ENCODE results near the gene TOR1AIP2.

Gene TOR1AIP2

DNA sequence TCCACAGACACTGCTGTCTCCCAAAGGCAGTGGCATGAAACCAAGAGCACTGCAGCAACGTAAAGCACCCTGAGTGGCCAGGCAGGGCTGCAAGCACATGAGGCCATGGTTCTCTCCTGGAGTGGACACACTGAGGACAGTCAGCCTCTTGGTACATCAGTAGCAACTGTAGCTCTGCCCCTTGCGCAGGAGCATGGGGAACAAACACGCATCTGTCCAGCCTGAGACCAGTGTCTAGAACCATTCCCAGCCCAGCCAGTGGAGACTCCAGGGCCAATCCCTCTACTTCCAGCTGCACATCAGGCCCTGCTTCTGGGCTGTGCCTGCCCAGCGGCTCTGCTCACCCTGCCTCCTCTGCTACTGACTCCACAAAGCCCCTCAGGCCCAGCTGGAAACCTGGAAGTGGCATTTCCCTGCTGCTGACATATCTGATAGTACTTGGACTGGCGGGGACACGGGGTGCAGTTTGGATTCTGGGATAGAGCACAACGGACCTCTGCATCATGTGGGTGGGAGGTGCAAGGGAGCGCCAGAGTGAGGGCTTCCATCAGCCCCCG is 49.0 kb downstream of the TOR1AIP2 start:
- DNase-seq (ENCODE audit: low read depth, low spot score), result no peak
- in situ Hi-C loops (cut with HindIII; ENCODE audit: low sequenced_read_pairs), result no loop called here
- TF ChIP-seq, protein P1, sequence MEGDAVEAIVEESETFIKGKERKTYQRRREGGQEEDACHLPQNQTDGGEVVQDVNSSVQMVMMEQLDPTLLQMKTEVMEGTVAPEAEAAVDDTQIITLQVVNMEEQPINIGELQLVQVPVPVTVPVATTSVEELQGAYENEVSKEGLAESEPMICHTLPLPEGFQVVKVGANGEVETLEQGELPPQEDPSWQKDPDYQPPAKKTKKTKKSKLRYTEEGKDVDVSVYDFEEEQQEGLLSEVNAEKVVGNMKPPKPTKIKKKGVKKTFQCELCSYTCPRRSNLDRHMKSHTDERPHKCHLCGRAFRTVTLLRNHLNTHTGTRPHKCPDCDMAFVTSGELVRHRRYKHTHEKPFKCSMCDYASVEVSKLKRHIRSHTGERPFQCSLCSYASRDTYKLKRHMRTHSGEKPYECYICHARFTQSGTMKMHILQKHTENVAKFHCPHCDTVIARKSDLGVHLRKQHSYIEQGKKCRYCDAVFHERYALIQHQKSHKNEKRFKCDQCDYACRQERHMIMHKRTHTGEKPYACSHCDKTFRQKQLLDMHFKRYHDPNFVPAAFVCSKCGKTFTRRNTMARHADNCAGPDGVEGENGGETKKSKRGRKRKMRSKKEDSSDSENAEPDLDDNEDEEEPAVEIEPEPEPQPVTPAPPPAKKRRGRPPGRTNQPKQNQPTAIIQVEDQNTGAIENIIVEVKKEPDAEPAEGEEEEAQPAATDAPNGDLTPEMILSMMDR (IDR thresholded peaks at IDR 0.05; ENCODE audit: low read depth, low read length), result no peak
- no peak overlapping the region for H3K4me3 ChIP-seq (ENCODE audit: low read depth, low read length)

DNA sequence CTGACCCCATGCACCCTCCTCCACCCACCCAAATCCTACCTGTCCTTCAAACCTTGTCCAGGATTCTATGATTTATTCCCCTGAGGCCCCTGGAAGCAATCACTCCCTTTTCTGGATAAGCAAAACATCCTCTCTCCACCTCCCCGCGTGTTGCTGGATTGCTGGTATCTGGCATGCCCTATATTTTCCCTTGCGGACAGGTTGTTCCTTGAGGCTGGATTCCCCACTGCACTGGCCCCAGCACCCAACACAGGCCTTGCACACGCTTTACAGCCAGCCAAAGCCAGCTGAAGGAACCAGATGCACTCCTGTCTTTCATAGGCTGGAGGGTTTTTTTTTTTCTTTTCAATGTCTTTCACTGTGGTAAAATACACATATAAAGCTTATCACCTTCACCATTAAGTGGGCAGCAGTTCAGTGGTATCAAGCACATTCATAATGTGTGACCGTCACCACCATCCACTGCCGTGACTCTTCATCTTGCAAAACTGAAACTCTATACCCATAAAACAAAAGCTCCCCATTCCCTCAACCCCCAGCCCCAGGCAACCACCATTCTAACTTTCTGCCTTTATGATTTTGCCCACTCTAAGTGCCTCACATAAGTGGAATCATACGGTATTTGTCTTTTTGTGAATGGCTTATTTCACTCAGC is 50.9 kb downstream of the TOR1AIP2 start:
- TF ChIP-seq, protein P1 (IDR thresholded peaks at IDR 0.05; ENCODE audit: low read depth, low read length), result no peak
- no peak overlapping the region for H3K4me3 ChIP-seq (ENCODE audit: low read depth, low read length)
- DNase-seq (ENCODE audit: low read depth, low spot score), result no peak
- in situ Hi-C loops (cut with HindIII; ENCODE audit: low sequenced_read_pairs), result no loop called here

DNA sequence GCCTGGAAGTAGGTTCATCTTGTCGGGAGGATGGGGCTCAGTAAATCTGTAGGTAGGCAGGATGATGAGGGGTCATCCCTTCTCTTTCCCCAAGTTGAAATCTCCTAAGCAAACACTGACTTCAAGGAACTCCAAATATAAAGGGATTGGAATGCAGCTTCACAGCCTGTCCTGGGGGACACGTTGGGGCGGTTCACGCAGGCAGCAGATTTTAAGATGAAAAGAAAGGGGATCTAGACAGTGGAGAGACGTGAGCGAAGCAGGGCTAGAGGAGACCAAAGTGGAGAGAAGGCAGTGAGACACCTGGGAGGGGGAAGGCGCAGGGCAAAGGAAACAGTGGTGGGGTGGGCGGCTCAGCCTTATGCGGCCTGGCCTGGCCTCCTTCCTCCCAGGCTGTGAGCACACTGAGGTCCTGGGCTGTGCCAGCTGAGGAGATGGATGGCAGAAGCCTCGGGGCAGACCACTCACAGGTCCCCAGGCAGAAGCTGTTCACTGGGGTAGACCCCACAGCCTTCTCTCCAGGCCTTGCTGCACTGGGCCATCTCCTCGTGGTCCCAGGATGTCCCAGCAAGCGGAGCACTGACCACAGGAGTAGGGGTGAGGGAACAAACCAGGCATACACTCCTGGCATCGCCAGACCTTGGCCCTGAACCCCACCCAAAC is 51.7 kb downstream of the TOR1AIP2 start:
- in situ Hi-C loops (cut with HindIII; ENCODE audit: low sequenced_read_pairs), result no loop called here
- no peak overlapping the region for H3K4me3 ChIP-seq (ENCODE audit: low read depth, low read length)
- TF ChIP-seq, protein P1 (IDR thresholded peaks at IDR 0.05; ENCODE audit: low read depth, low read length), result no peak
- no peak for DNase-seq (ENCODE audit: low read depth, low spot score)

DNA sequence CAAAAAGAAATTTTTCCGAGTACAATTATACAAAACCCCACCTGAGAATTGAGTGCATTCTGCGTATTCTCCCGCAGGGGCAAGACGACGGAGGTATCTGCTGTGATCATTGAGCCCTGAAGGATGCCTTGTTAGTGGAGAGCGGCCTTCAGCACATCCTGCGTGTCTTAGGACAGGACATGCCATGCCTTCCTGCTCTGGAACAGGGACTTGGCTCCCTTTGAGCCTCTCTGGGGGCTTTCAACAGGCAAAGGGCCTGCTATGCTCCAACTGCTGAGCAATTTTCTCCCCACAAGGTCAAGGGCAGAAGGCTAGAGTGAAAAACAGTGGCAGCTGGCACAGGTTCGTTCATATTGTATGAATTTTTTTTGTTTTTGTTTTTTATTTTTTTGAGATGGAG is 52.4 kb downstream of the TOR1AIP2 start:
- no peak for DNase-seq (ENCODE audit: low read depth, low spot score)
- in situ Hi-C loops (cut with HindIII; ENCODE audit: low sequenced_read_pairs), result no loop called here
- TF ChIP-seq, protein P1 (IDR thresholded peaks at IDR 0.05; ENCODE audit: low read depth, low read length), result no peak
- no peak overlapping the region for H3K4me3 ChIP-seq (ENCODE audit: low read depth, low read length)

DNA sequence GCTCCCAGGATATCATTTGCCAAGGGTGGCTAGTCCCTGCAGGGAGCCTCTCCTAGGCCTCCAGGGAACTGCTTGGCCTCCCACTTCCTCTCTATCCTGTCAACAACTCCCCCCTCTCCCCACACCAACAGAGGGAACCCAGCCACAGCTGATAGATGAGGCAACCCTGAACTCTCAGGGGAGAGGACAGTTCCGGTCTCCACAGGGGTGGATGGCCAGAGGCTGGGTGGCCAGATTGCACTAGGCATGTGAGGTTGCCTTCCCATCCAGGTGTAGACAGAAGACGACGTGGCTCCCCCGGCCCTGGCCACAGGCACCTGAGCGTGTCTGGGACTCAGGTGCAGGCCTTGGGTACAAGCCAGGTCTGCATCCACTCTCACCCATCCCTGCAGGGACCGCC is 53.3 kb downstream of the TOR1AIP2 start:
- TF ChIP-seq, protein P1 (IDR thresholded peaks at IDR 0.05; ENCODE audit: low read depth, low read length), result no peak

DNA sequence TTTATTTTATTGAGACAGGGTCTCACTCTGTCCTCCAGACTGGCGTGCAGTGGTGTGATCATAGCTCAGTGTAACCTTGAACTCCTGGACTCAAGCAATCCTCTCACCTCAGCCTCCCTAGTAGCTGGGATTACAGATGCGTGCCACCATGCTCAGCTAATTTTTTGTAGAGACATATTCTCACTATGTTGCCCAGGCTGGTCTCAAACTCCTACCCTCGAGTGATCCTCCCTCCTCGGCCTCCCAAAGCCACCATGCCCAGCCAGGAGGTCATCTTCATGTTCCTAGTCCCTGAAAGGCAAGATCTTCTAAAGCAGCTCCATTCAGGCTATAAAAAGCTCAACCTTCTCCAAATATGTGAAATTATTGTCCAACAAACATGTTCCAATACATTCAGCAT is 53.9 kb downstream of the TOR1AIP2 start:
- in situ Hi-C loops (cut with HindIII; ENCODE audit: low sequenced_read_pairs), result no loop called here
- TF ChIP-seq, protein P1 (IDR thresholded peaks at IDR 0.05; ENCODE audit: low read depth, low read length), result no peak

More for the DNA sequence above, 53.3 kb downstream of the TOR1AIP2 start:
- DNase-seq (ENCODE audit: low read depth, low spot score), result no peak
- no peak overlapping the region for H3K4me3 ChIP-seq (ENCODE audit: low read depth, low read length)
- in situ Hi-C loops (cut with HindIII; ENCODE audit: low sequenced_read_pairs), result no loop called here

More for the DNA sequence above, 53.9 kb downstream of the TOR1AIP2 start:
- DNase-seq (ENCODE audit: low read depth, low spot score), result no peak
- no peak overlapping the region for H3K4me3 ChIP-seq (ENCODE audit: low read depth, low read length)
